Thyroid gland (tissue), 4 donors: ENCODE results near the gene ADARB2. TPM values are rescaled to one million over a fixed set of nuclear protein-coding genes. Genes with fewer than 3 reads are reported as not detected.
"Not testable (repeated sequence)": the region's sequence is repeated elsewhere in the genome, so short reads cannot be mapped to it uniquely, and the experiment has no call there.

Experiments
- DNase-seq, 2 donors: peaks; one replicate each; pipeline ENCODE4 v3.0.0-alpha.2; 2019
- H3K27ac ChIP-seq, 3 donors: fragments of 200-600 bp; sonication (generic); 1 replicate in 2 of 3; 2 replicates in 1 of 3; pipeline ENCODE4 v1.5.1; 2016 to 2019; ENCODE audit warnings: mild to moderate bottlenecking in 1 of 3, moderate library complexity in 1 of 3
- H3K27me3 ChIP-seq: fragments of 200-600 bp; sonication (generic); one replicate; pipeline ENCODE4 v1.5.1; 2019
- H3K36me3 ChIP-seq, 2 donors: fragments of 200-600 bp; sonication (generic); one replicate each; pipeline ENCODE4 v1.5.1; 2016 to 2019
- H3K4me1 ChIP-seq, 2 donors: fragments of 200-600 bp; sonication (generic); one replicate each; pipeline ENCODE4 v1.5.1; 2017 to 2019
- H3K4me3 ChIP-seq, 3 donors: fragments of 200-600 bp; sonication (generic); replicated peaks in 1 of 3; 1 replicate in 2 of 3; 2 replicates in 1 of 3; pipeline ENCODE4 v1.5.1; 2016; ENCODE audit warnings: mild to moderate bottlenecking in 1 of 3
- H3K9me3 ChIP-seq: fragments of 200-600 bp; sonication (generic); one replicate; pipeline ENCODE4 v1.5.1; 2017
- CTCF ChIP-seq, 6 experiments: fragments of 200-600 bp in 3 of 6; fragments of 450-650 bp in 3 of 6; sonication (generic) in 3 of 6; IDR thresholded peaks; one replicate each; pipeline ENCODE4 v1.5.1; 2016 to 2019; ENCODE audit warnings: antibody characterized with exemption in 6 of 6, mild to moderate bottlenecking in 2 of 6, inconsistent platforms in 1 of 6, moderate library complexity in 1 of 6
- POLR2A ChIP-seq, 2 donors: fragments of 450-650 bp; IDR thresholded peaks; one replicate each; pipeline ENCODE4 v1.6.1; 2017; ENCODE audit warnings: antibody characterized with exemption in 2 of 2, mild to moderate bottlenecking in 2 of 2, moderate library complexity in 1 of 2
- WGBS, 2 donors: methylation state at CpG; one replicate each; pipeline ENCODE4 v1.1.5; 2017; 5-methylcytosine and 5-hydroxymethylcytosine counted together
- intact Hi-C: fragments of 100-400 bp; cut with DNase I; formaldehyde crosslinking; loops from one replicate; pipeline ENCODE4 v1.15.1; 2023
- total RNA-seq, 4 donors: library from RNA; depleted of rRNA; stranded (reverse); fragments of >200 nt; gene quantifications; one replicate each; pipeline ENCODE4 v1.2.3, GENCODE V29; 2016

ADARB2 gene
- total RNA-seq, 4 donors from 2014 or later, result 0.08 to 0.15 TPM; not detected in 2

GRCh38 chr10:1327759-1328158 lies 409.6 kb downstream of the ADARB2 start:
- WGBS, 2 donors, result 77 to 81% methylated on average over 13 to 14 of the region's 15 CpGs
- Histone ChIP-seq H3K27ac (no peak overlapping the region), H3K27me3 (no peaks in the 10 kb centered on the region), H3K4me1 (no peaks in the 10 kb centered on the region), H3K36me3 (no peaks in the 10 kb centered on the region), H3K4me3 (no peak overlapping the region), H3K9me3 (no peaks in the 10 kb centered on the region)
- no peak for TF ChIP-seq POLR2A (IDR thresholded peaks at IDR 0.05)
- no peak for TF ChIP-seq CTCF (IDR thresholded peaks at IDR 0.05)
- no peak for DNase-seq
- intact Hi-C loops, result no loop called here

- 91% methylated on average over 9 to 12 of the region's 20 CpGs for WGBS, 2 donors
- H3K27ac ChIP-seq, DNase-seq, H3K9me3 ChIP-seq, H3K4me3 ChIP-seq, intact Hi-C loops, H3K27me3 ChIP-seq, H3K36me3 ChIP-seq, H3K4me1 ChIP-seq: not testable (repeated sequence)
Measured at GRCh38 chr10:1326514-1326913, 410.8 kb downstream of the ADARB2 start.

GRCh38 chr10:1324903-1325302 lies 412.4 kb downstream of the ADARB2 start:
- Histone ChIP-seq H3K9me3 (no peaks in the 10 kb centered on the region), H3K27me3 (no peaks in the 10 kb centered on the region), H3K4me3 (no peak overlapping the region), H3K36me3 (no peaks in the 10 kb centered on the region), H3K4me1 (no peaks in the 10 kb centered on the region), H3K27ac (no peak overlapping the region)
- TF ChIP-seq POLR2A (IDR thresholded peaks at IDR 0.05) (no peak), CTCF (IDR thresholded peaks at IDR 0.05) (no peak)
- intact Hi-C loops, result no loop called here
- DNase-seq, result no peak
- 85 to 95% methylated on average over 10 of the region's 10 CpGs for WGBS, 2 donors

- no peak for TF ChIP-seq CTCF (IDR thresholded peaks at IDR 0.05)
- no peak for TF ChIP-seq POLR2A (IDR thresholded peaks at IDR 0.05)
- H3K4me1 ChIP-seq, result no peaks in the 10 kb centered on the region
- no peak overlapping the region for H3K4me3 ChIP-seq
- WGBS, 2 donors, result 74 to 82% methylated on average over 6 of the region's 6 CpGs
- intact Hi-C loops, result no loop called here
- no peak overlapping the region for H3K27ac ChIP-seq
- no peaks in the 10 kb centered on the region for H3K36me3 ChIP-seq
- H3K9me3 ChIP-seq, result no peaks in the 10 kb centered on the region
- no peak for DNase-seq
- H3K27me3 ChIP-seq, result no peaks in the 10 kb centered on the region
Measured at GRCh38 chr10:1323951-1324350, 413.4 kb downstream of the ADARB2 start.

GRCh38 chr10:1320739-1321320 lies 416.5 kb downstream of the ADARB2 start:
- WGBS, 2 donors, result 69 to 85% methylated on average over 3 of the region's 3 CpGs
- TF ChIP-seq POLR2A (IDR thresholded peaks at IDR 0.05) (no peak), CTCF (IDR thresholded peaks at IDR 0.05) (no peak)
- no peak for DNase-seq
- Histone ChIP-seq H3K4me1 (no peaks in the 10 kb centered on the region), H3K9me3 (no peaks in the 10 kb centered on the region), H3K4me3 (no peak overlapping the region), H3K27me3 (no peaks in the 10 kb centered on the region), H3K36me3 (no peaks in the 10 kb centered on the region), H3K27ac (no peak overlapping the region)
- intact Hi-C loops, result no loop called here

- H3K9me3 ChIP-seq, result no peaks in the 10 kb centered on the region
- 50 to 63% methylated on average over 8 of the region's 8 CpGs for WGBS, 2 donors
- H3K36me3 ChIP-seq, result no peaks in the 10 kb centered on the region
- H3K4me1 ChIP-seq, result no peaks in the 10 kb centered on the region
- no peaks in the 10 kb centered on the region for H3K27me3 ChIP-seq
- DNase-seq, result no peak
- H3K27ac ChIP-seq, result no peak overlapping the region
- intact Hi-C loops, result no loop called here
- no peak overlapping the region for H3K4me3 ChIP-seq
- TF ChIP-seq POLR2A (IDR thresholded peaks at IDR 0.05) (no peak), CTCF (IDR thresholded peaks at IDR 0.05) (no peak)
Measured at GRCh38 chr10:1316809-1317143, 420.5 kb downstream of the ADARB2 start.
